Erythroblast (primary cell): ENCODE results near the gene SLC39A7.

Source experiments
- DNase-seq, 2 experiments: peaks; one replicate each; lab custom pipeline; 2025; lab: John Stamatoyannopoulos, UW
- GATA1 ChIP-seq: IDR thresholded peaks from 2 replicates; pipeline ENCODE4 v1.6.1; 2011; ENCODE audit warnings: low read depth, mild to moderate bottlenecking, control low read depth, low read length, moderate library complexity
- POLR2A ChIP-seq: IDR thresholded peaks from 2 replicates; pipeline ENCODE4 v1.6.1; 2011; ENCODE audit warnings: mild to moderate bottlenecking, low read length

Gene SLC39A7

DNA sequence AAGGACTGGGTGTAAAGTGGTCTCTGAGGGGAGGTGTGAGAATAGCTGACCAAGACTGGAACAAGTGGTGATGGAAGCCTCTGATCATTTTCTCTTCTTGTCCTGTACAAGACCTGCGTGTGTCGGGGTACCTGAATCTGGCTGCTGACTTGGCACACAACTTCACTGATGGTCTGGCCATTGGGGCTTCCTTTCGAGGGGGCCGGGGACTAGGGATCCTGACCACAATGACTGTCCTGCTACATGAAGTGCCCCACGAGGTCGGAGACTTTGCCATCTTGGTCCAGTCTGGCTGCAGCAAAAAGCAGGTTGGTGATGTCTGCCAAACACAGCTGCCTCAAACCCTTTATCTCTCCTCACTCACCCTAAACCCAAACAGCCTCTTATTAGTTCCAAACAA is 2.1 kb downstream of the SLC39A7 start:
- TF ChIP-seq POLR2A (no peak), GATA1 (no peak)
- DNase-seq = no peak

DNA sequence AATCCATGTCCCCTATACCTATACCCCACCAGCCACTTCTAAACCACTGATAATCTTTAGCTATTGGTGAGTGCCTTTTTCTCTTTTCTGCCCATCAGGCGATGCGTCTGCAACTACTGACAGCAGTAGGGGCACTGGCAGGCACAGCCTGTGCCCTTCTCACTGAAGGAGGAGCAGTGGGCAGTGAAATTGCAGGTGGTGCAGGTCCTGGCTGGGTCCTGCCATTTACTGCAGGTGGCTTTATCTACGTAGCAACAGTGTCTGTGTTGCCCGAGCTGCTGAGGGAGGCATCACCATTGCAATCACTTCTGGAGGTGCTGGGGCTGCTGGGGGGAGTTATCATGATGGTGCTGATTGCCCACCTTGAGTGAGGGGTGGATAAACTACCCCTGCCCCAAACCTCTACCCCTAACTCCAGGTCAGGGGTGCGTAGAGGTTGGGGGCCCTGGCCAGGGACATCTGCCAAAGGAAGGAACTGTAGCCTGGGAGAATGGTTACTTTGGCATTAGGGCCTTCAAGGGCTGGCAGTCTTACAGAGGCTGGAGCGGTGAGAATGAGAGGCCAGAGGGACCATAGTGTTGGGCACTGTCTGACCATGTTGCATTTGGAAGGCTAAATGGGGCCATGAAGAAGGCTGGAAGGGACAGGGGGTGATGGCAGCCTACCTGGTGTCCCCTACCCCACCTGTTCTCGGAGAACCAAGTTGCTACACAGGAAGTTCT is 2.9 kb downstream of the SLC39A7 start:
- peak in 1 of 2 experiments; percentile 35 for DNase-seq
- no peak for TF ChIP-seq GATA1
- TF ChIP-seq POLR2A = no peak

GRCh38 chr6:33204165-33204414 is 3.4 kb downstream of the SLC39A7 start:
- TF ChIP-seq GATA1 (no peak), POLR2A (no peak)
- DNase-seq = no peak

- DNase-seq = peak; percentile 93 to 94
- TF ChIP-seq GATA1 = no peak
- peak; percentile 59 for TF ChIP-seq POLR2A
These were observed 3.9 kb downstream of the SLC39A7 start, which contains the start of gene HSD17B8 for GRCh38 chr6:33204415-33205190. TSS of gene HSD17B8 (plus strand) at chr6:33204655. CDS start at chr6:33204669, 14 bp downstream.

DNA sequence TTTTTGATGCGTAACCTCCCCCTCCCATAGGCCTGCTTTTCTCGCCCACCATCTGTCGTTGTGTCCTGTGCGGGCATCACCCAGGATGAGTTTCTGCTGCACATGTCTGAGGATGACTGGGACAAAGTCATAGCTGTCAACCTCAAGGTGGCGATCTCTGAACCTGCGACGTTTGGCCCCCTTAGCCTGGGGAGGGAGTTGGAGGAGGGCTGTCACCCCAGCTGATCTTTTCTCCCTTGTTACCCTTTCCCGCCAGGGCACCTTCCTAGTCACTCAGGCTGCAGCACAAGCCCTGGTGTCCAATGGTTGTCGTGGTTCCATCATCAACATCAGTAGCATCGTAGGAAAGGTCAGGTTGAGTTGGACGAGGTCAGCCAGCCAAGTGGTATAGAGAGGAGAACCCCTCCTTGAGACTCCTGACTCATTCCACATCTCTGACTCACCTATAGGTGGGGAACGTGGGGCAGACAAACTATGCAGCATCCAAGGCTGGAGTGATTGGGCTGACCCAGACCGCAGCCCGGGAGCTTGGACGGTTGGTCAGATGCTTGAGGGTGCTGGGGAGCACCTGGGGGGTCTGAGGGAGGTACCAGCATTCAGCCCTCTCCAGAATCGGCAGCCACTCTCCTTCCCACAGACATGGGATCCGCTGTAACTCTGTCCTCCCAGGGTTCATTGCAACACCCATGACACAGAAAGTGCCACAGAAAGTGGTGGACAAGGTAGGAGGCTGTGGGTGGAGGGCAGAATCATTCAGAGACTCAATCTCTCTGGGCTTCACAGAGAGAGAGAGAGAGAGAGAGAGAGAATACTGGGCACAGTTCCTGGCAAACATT is 4.7 kb downstream of the SLC39A7 start:
- no peak for TF ChIP-seq GATA1
- peak; percentile 51 to 54 for DNase-seq

DNA sequence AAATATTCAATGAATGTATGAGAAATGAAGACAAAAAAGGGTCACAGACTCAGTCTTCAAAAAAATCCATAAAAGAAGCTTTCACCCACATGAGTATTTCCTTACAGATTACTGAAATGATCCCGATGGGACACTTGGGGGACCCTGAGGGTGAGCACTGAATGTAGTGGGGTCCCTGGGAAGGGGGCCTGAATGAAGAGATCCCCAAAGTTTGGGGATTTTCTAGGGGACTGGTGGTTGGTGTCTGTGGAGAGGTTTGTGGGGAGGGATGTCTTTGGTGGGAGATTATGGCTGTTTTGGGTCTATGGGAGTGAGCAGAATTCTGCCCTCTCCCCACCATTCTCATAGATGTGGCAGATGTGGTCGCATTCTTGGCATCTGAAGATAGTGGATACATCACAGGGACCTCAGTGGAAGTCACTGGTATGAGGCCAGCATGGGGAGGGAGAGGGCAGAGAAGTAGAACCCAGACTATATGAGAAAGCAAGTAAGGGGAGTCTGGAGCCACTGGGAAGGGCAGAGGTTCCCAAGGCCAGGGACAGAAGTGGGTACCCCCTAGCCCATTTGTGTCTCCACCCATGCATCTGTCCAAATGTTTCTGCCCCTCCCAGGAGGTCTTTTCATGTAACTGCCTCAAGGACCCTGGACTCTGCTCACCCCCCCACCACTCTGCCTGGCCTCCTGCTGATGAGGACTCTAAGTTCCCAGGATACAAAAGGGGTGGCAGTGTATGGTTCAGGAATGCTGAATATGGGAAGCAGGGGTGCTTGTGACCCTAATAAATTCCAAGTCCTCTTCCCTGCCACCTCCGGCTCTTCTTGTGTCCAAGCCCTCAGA is 5.6 kb downstream of the SLC39A7 start:
- TF ChIP-seq POLR2A (no peak), GATA1 (no peak)
- peak in 1 of 2 experiments; percentile 32 for DNase-seq

DNA sequence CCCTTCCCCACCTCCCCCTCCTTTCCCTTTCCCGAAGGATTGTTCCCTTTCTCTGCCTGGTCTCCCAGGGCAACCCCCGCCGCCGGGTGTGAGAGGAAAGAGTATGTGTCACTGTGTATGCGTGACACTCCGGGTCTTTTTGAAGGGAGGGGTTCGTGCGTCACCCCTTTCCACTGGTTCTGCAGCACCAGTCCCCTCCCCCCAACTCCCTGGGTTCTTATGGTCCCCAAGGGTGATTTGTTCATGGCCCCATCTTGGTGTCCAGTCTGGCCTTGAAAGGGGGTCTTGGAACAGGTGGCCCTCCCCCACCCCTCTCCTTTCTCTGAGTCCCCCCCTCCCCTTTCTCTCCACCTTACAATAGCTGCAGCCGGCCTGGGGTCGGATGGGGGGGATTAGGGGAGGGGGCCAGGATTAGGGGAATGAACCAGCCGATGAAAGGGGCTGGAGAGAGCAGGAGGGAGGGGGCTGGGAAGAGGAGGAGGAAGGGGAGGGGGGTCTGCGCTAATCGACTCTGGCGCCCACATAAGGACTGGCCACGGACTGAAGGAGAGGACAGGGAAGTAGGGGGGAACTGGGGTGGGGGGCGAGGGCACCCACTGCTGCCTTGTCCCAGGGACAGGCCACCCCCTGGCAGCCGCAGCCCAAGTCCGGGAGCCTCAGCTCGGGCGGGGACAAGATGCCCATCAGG is 6.3 kb downstream of the SLC39A7 start:
- DNase-seq = peak in 1 of 2 experiments; percentile 21
- no peak for TF ChIP-seq POLR2A
- no peak for TF ChIP-seq GATA1

DNA sequence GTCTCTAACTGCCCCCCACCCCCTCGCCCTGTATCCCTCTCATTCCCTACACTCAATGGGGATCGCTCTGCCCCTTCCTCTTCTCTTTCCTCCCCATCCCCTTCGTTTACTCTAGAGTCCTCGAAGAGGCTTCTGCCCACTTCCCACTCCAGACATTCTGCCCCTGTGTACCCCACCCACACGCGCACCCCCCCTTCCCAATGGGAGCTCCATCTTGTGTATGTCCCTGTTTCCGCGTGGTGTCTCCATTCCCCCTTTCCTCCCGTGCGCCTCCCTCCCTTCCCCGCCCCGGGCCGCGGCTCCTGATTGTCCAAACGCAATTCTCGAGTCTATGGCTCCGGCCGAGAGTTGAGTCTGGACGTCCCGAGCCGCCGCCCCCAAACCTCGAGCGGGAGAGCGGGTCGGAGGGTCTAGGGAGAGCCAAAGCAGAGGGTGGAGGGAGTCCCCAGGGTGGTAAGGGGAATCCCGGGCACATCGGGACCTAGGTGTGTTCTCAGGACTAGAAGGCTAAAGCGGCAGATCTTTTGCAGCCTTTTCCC is 7.0 kb downstream of the SLC39A7 start:
- peak; percentile 33 to 65 for DNase-seq
- TF ChIP-seq POLR2A (no peak), GATA1 (no peak)

DNA sequence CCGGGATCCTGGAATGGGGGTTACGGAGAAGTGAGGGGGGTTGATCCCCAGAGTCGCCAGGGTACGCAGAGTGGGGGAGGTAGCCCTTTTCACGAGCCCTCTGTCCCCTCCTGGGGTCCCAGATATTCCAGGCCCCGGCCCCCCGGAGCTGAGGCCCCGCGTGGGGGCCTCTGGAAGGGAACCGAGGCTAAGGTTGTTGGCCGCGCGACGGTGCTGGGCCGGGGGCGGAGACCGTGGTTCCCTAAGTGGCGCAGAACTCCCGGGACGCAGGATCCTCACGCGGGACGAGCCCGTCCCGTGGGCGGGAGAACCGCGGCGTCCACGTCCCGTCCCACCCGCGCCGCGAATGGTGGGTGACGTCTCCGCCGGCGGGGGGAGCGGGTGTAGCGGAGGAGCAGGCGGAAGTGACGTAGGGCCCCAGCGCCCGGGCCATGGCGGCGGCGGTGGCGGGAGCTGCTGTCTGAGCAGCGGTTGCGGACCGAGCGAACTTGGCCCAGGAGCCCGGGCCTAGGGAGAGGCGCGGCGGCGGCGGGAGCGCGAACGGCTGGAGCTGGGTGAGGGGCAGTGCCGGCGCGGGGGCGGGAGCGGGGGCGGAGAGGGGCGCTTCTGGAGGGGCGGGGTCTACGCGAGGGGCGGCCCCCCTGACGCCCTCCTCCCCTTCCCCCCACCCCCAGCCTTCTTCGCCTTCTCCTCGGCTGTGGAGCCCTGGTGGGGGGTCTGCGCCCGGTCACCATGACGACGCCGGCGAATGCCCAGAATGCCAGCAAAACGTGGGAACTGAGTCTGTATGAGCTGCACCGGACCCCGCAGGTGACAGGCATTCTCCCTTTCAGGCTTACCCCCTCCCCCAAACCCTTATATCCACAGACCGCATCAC is 7.7 kb downstream of the SLC39A7 start, which contains the start of gene RING1:
Gene RING1, plus strand, starts transcription at position 410 of the 877 bp plus-strand sequence. Its CDS starts 323 bp downstream, at position 733.
- no peak for TF ChIP-seq GATA1
- TF ChIP-seq POLR2A = peak; percentile 90
- DNase-seq = peak; percentile 87 to 94

DNA sequence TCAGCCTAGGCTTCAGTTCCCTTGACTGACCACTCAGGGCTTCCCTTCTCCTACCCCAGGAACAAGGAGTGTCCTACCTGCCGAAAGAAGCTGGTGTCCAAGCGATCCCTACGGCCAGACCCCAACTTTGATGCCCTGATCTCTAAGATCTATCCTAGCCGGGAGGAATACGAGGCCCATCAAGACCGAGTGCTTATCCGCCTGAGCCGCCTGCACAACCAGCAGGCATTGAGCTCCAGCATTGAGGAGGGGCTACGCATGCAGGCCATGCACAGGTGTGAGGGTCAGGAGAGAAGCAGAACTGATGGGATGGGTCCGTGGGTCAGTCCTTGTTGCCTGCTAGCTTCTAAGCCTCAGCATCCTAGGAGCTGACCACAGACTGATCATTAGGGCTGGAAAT is 9.2 kb downstream of the SLC39A7 start:
- no peak for TF ChIP-seq GATA1
- TF ChIP-seq POLR2A = no peak
- DNase-seq = no peak

DNA sequence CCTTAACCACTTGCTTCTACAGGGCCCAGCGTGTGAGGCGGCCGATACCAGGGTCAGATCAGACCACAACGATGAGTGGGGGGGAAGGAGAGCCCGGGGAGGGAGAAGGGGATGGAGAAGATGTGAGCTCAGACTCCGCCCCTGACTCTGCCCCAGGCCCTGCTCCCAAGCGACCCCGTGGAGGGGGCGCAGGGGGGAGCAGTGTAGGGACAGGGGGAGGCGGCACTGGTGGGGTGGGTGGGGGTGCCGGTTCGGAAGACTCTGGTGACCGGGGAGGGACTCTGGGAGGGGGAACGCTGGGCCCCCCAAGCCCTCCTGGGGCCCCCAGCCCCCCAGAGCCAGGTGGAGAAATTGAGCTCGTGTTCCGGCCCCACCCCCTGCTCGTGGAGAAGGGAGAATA is 10.5 kb downstream of the SLC39A7 start:
- no peak for TF ChIP-seq POLR2A
- no peak for TF ChIP-seq GATA1
- DNase-seq = no peak
